ENCODE measurements around the gene BPGM.

The BPGM gene

GRCh38 chr7:134726581-134726980 lies 79.9 kb downstream of the BPGM start:
- no peaks in the 10 kb centered on the region for H3K9me3 ChIP-seq (ENCODE audit: control insufficient read depth in 1 of 2, low read length in 2 of 2)
- H3K27ac ChIP-seq (ENCODE audit: low read depth, low read length) = no peak overlapping the region
- no peak overlapping the region for H3K4me3 ChIP-seq (ENCODE audit: low read depth in 1 of 2, low read length in 2 of 2)
- no peaks in the 10 kb centered on the region for H3K27me3 ChIP-seq (ENCODE audit: control insufficient read depth in 1 of 2, insufficient read depth in 2 of 2, low read length in 2 of 2)
- H3K9ac ChIP-seq (ENCODE audit: low read depth in 1 of 2, low read length in 2 of 2) = no peak overlapping the region
- no peaks in the 10 kb centered on the region for H3K36me3 ChIP-seq (ENCODE audit: control insufficient read depth in 1 of 2, insufficient read depth in 2 of 2, low read length in 2 of 2)
- peaks cover 0 to 3% of the 10 kb centered on the region in 2 donors for H3K4me1 ChIP-seq (ENCODE audit: control insufficient read depth in 1 of 2, insufficient read depth in 2 of 2, low read length in 2 of 2)

DNA sequence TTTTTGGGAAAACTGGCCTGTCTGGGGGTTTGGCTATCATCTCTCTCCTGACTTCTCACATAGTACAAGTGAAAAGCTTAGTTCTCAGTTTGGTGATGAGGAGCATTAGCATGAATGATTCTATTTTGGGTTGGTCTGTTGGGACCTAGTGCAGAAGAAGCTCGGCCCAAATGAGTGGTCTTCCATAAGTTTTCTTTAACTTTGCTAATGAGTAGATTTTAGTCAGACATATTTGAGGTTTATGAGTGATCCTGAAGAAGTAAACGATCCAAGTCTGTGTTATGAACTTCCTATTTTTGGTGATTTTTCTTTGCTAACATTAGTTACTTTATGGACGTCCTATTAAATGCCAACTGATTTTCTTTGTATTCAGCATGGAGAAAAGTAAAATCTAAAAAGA lies 81.1 kb downstream of the BPGM start:
- Histone ChIP-seq H3K4me1 (ENCODE audit: control insufficient read depth in 1 of 2, insufficient read depth in 2 of 2, low read length in 2 of 2) (peaks cover 0 to 3% of the 10 kb centered on the region in 2 donors), H3K27me3 (ENCODE audit: control insufficient read depth in 1 of 2, insufficient read depth in 2 of 2, low read length in 2 of 2) (no peaks in the 10 kb centered on the region), H3K27ac (ENCODE audit: low read depth, low read length) (no peak overlapping the region), H3K9ac (ENCODE audit: low read depth in 1 of 2, low read length in 2 of 2) (no peak overlapping the region), H3K4me3 (ENCODE audit: low read depth in 1 of 2, low read length in 2 of 2) (no peak overlapping the region), H3K9me3 (ENCODE audit: control insufficient read depth in 1 of 2, low read length in 2 of 2) (no peaks in the 10 kb centered on the region), H3K36me3 (ENCODE audit: control insufficient read depth in 1 of 2, insufficient read depth in 2 of 2, low read length in 2 of 2) (no peaks in the 10 kb centered on the region)
